Activated CD4-positive, CD25-positive, alpha-beta regulatory T cell treated with anti-CD3 and anti-CD28 coated beads, Interleukin-2, amount 50 U/mL, for 72 hours (primary cell): ENCODE results near the gene IER3IP1.

ENCODE experiments used
- DNase-seq: peaks from one replicate; pipeline ENCODE4 v3.0.0; 2021

IER3IP1 gene

DNA sequence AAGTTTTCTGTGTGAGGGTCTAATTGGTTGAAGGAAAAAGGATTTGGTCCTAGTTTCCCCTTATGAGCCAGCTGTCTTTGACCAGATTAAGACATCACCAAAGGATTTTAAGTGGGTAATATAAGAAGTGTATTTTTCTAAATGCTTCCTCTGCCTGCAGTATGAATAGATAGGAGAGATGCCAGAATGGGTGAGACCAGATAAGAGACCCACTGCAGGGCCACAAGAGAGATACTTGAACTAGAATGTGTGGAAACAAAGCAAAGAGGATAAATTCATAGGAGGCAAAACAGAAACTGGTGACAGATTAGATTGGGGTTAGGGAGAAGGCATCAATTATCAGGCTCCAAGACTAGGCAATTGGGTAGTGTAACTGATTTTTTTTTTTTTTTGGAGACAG lies 24.7 kb downstream of the IER3IP1 start:
- DNase-seq, result no peak

GRCh38 chr18:47150824-47151366 lies 25.3 kb downstream of the IER3IP1 start:
- peak; percentile 36 for DNase-seq

DNA sequence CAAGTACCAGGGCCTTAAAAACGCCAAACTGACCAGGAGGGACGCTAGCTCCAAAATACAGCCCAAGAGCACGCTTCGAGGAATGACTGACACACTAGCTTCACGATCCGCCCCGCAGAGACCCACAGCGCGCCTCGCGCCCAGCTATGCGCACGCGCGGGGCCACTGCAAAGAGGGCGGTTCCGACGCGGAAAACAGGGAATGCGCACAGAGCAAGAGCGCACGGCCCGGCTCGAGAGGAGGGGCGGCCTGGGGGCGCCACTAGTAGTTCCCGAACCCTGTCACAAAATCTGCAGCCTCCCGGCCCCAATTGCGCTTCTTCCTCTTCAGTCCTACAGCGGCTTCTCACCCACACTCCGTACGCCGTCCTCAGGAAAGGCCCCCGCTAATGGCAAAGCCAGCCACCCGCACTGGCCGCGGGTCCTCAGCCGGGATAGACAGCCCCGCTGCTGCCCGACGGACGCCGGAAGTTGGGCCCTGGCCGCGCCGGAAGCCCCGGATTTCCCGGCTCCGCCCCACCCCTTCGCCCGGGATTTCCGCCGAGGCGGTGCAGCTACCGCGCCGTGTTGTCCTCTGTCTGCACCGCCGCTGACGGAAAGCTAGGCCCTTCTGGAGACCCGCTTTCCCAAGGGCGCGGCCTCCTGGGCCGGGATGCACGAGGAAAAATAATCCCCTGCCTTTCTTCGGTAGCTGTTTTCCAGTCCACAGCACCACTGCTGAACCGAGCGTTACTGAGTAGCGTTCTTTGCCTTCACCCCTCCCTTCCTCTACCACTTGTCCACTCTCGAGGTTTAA lies 25.9 kb downstream of the IER3IP1 start, which contains the start of gene HDHD2:
HDHD2 (minus strand) TSS at position 472 of the 795 bp plus-strand sequence. CDS start 14,061 bp downstream, outside the sequence.
- peak; percentile 84 for DNase-seq

GRCh38 chr18:47149457-47150028 lies 26.6 kb downstream of the IER3IP1 start:
- DNase-seq, result no peak

DNA sequence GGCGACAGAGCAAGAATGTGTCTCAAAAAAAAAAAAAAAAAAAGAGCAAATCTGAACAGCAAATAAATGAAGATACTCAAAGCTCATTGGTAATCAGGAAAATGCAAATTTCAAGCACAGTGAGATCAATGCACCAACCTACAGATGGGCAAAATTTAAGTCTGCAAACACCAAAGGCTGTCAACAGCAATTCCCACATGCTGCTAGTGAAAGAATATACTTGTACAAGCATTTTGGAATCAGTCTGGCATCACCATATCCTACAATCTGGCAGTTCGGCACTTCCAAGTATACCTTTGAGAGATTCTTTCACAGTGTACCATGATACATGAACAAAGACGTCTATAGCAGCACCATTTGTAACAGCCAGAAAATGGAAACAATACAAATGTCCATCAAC lies 30.0 kb downstream of the IER3IP1 start:
- no peak for DNase-seq

GRCh38 chr18:47143899-47144485 lies 32.2 kb downstream of the IER3IP1 start:
- DNase-seq, result no peak

DNA sequence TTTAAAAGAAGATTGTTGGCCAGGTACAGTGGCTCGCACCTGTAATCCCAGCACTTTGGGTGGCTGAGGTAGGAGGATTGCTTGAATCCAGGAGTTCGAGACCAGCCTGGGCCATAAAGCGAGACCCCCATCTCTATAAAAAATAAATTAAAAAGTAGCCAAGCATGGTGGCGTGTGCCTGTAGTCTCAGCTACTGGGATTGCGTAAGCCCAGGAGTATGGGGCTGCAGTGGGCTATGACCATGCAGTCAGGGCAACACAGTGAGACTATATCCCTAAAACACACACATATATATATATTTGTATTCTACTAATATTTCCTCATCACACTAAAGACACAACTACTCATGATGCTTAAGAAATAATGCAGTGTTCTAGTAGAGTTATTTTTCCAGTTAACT lies 33.0 kb downstream of the IER3IP1 start:
- no peak for DNase-seq

- DNase-seq, result no peak
These were observed 34.9 kb downstream of the IER3IP1 start for GRCh38 chr18:47141289-47141688.

DNA sequence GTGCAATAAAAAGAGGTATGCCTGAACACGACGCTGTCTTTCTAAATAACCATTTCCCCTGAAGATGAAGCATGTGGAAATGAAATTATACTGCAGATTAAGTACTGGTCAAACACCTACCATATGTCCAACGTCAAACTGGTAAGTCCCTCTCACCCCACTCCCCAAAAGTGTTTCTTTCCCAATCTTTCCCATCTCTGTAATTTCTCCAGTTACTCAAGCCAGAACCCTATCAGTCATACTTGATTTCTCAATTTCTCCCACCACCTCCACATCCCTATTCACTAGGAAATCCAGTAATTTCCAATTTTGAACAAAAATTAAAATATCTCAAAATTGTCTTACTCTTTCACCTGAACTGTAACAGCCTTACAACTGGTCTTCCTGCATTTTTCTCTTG lies 55.0 kb downstream of the IER3IP1 start:
- DNase-seq, result no peak

GRCh38 chr18:47120428-47120827 lies 55.7 kb downstream of the IER3IP1 start:
- no peak for DNase-seq

DNA sequence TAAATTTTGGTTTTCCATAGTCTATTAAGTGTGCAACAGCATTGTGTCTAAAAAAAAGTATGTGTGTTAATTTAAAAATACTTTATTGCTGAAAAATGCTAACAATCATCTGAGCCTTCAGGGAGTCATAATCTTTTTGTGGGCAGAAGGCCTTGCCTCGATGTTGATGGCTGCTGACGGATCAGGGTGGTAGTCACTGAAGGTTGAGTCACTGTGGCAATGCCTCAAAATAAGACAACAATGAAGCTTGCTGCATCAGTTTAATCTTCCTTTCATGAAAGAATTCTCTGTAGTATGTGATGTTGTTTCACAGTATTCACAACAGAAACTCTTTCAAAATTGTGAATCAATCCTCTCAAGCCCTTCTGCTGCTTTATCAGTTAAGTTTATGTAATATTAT lies 57.2 kb downstream of the IER3IP1 start:
- no peak for DNase-seq

DNA sequence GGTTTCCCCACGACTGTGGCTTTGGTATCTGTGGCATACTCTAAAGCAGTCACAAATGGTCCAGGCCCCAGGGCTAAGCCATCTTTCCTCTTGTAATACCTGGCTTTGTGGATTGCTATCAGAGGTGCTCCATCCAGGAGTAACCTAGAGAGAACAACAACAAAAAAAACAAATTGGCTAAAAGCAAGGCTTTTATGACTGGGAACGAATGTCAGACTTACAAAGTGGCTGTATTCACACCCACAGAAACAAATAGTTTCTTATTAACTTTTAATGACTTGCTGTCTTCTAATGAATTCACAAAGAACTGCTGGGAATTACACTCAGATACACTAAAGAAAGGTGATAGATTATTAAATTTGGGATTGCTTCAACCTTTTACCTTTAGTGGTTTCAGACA lies 61.0 kb downstream of the IER3IP1 start:
- DNase-seq, result no peak

GRCh38 chr18:47113796-47114540 lies 62.2 kb downstream of the IER3IP1 start:
- DNase-seq, result no peak

DNA sequence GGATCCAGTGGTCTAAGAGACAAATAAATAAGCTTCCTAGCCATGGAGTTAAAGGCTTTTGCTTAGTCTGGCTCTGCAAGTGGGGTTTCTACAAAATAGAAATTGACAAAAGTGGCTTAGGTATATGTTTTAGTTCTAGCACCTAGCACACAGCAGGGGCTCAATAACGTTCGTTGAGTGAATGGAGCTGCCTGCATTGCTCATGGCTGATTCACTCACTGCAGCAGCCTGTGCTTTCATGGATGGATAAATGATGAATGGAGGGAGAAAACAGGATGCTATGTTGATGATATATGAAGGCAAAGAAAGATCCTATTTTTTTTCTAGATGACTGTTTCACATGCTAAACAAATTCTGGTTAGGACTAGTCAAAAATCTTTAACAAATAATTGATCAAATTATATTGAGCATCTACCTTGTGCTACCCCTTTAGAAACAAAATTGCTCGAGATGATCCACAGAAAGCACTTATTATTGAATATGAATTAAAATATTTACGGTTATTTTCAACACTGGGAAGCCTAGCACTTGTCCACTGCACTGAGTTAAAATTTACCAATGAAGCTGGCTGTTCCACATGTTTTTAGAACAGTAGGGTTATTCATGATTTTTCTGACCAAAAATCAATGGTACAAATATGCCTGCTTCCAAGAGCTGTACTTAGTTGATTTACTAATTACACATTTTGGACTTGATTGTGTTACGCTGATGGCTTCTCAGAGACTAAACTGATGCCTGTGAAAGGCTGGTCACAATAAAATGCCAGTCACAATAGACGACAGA lies 65.5 kb downstream of the IER3IP1 start:
- no peak for DNase-seq

- no peak for DNase-seq
These were observed 66.4 kb downstream of the IER3IP1 start for GRCh38 chr18:47109720-47110119.

GRCh38 chr18:47108998-47109405 lies 67.2 kb downstream of the IER3IP1 start:
- no peak for DNase-seq

DNA sequence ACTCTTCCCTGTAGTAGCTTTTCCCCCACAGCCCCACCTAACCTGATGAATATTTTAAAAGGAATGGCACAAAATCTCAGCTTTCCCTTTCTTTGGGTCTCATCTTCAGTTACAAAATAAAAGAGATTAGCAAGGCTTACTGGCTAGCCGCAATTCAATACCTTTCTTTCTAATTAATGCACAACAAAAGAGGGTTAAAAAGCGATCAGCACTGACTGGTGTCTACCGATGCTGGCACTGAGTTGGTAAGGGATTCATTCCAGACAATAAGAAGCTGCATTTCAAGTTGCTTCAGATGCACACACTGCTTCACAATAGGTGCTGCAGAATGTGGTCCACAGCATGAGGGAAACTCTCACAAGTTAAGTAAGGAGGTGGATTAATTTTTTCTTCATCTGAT lies 67.8 kb downstream of the IER3IP1 start:
- DNase-seq, result no peak
